HG03039 (cell line): ENCODE results near the gene POLD3.

Experiments used
- ATAC-seq: cut with Tn5 transposase; IDR thresholded peaks from one replicate; pipeline ENCODE4 v1.9.1; 2021; ENCODE audit warnings: mild to moderate bottlenecking, moderate library complexity; ENCODE audit not compliant: unreplicated experiment

POLD3 gene

DNA sequence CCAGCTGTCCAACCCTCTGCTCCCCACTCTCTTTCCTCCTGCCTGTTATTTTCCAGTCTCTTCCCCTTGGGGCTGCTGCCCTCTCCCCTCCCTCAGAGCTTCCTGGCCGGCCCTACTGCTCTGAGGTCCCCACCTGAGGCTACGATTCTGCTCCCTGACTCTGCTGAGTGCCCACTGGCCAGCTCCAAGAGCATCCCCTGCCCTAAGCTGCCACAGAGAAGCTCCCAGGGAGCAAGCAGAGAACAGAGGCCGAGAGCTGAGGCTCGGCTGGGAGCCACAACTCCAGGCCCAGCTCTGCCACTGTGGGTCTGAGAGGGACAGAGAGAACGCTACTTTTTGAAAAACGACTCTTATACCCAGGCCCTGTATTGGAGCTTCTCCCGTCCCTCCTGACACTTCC lies 77.8 kb downstream of the POLD3 start:
- ATAC-seq, result no peak

DNA sequence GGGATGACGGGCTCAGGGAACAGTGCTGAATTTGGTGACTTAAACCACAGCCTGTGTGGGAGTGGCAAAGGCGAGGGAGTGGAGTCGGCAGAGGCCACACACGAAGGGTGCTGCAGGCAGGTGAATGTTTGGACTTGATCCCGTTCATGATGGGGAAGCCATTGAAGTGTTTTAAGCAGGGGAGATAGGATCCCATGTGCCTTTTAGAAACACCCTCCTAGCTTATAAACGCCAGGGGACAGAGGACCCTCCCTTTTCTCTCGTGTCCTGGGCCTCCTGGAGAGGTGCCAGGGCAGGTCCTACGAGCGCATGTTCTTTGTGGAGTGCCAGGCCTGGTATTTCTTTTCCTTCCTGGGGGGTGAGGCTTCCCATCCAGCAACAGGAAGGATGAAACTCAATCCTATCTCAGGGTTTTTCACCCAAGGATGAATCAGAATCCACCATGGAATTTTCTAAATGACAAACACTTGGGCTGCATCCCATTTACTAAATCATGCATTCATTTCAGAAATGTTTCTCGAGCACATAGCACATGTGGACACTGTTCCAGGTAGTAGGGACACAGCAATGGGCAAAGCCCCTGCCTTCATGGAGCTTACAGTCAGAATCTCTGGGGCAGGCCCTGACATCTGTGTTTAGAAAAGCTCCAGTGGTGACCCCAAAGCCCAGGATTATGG lies 79.3 kb downstream of the POLD3 start:
- no peak for ATAC-seq

DNA sequence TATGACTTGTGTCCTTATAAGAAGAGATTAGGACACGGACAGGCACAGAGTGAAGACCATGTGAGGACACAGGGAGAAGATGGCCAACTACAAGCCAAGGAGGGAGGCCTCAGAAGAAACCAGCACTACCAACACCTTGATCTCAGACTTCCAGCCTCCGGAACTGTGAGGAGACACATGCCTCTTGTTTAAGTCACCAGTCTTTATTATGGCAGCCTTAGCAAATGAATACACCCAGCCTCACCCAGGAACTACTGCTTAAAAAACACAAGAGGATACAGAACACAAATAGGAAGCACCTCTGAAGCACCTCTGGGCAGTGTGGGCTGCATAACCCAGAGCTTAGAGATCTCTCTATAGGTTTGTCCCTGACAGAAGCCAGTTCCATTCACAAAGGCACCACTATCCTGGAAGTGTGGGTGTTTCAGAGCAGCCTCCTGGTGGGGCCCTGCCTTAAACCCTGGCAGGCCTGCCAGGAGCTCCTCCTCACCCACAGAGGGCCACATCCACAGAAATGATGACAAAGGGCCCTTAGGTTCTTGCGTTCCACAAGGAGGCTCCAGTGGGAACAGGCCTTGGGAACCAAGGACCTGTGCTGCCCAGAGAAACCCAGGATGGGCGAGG lies 80.1 kb downstream of the POLD3 start:
- no peak for ATAC-seq

DNA sequence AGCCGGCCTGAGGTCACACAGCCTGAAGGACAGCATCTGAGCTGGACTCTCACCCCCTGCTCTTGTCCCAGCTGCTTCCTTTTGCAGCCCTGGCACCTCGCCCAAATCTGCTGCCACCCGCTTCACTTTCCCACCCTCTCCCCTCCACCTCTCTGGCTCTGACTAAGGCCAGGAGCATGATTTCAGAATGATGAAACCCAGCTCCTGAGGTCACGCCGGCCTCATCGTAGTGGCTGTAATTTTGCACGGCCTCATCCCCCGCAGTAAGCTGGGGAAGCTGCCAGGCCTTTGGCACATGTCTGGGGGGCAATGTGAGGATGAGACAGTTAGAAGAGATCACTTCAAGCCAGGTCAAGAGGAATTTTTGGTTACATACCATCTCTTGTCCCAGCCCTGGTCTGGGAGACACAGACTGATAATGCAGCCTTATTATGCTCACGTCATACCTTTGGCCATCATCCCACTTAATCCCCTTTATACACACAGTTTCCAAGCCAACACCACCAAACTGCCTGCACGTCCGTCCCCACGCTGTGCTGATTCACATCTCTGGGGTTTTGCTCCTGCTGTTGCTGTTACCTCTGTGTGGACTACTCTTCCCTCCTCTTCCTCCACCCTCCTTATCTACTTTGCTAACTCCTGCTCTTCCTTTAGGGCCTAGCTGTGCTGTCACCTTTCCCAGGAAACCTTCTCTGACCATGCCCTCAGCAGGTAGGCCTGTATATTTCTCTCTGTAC lies 80.7 kb downstream of the POLD3 start:
- no peak for ATAC-seq

DNA sequence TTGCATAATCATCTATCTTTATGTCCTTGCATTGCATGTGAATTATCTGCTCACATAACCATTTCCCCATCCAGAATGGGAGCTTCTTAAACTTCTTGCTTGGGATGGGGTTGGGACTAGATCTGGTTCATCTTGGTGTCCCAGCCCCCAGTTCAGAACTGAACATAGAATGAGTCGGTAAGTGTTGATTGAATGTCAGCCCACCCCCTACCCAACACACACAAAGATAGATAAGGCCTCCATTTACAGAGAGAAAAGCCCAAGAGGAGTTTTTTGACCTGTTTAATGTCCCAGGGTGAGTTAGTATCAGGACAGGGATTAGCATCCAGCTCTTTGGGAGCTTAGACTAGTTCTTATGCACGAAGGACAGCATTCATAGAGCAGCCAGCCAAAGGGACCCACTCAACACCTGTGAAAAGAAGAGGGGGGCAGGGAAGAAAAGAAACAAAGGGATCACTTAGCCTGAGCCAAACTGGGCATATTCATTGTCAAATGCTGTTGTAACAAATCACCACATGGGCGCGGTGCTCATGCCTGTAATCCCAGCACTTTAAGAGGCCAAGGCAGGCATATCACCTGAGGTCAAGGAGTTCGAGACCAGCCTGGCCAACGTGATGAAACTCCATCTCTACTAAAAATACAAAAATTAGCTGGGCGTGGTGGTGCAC lies 81.4 kb downstream of the POLD3 start:
- no peak for ATAC-seq

GRCh38 chr11:74675761-74676160 lies 83.4 kb downstream of the POLD3 start:
- no peak for ATAC-seq

GRCh38 chr11:74676596-74676995 lies 84.2 kb downstream of the POLD3 start:
- ATAC-seq, result no peak

- no peak for ATAC-seq
These were observed 84.7 kb downstream of the POLD3 start for GRCh38 chr11:74677131-74677530.

GRCh38 chr11:74678041-74678440 lies 85.7 kb downstream of the POLD3 start:
- no peak for ATAC-seq

DNA sequence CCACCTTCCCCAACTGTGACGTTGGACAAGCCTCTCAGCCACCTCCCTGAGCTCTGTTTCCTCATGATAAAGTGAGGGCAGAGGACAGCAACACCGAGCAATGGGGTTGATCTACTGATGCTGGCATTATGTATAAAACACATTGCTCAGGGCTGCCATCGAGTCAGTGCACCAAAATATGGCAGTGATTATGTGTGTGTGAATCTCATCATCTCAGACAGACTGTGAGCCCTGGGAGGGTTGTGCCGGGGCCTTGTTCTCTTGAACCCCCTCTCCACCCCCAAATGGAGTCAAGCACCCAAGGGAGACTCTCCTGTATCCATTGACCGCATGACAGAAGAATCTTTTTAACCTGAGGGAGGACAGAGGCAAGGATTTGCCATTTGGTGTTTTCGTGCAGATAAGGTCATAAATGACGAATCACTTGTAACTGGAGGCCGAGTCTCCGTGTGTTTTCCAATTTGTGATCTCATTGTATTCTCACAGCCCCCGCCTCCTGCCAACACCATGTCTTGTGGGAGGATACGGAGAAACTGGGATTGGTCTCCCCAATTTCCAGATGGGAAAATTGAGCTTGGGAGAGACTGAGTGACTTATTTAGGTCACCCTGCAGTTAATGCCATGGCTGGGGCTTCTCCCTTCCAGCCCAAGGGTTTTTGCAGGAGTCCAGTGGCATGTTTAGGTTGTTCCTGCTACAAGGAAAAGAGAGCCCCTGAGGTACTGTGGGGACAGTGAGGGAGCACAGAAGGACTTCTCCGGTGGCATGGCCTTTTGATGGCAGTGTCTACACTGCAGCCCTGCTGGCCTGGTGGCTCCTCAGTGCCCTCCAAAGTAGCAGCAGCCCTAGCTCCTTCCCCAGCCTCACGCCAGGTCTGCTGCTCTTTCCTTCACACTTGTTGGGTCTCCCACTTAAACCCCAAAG lies 86.5 kb downstream of the POLD3 start:
- no peak for ATAC-seq

- ATAC-seq, result no peak
These were observed 87.1 kb downstream of the POLD3 start for GRCh38 chr11:74679513-74679865.

DNA sequence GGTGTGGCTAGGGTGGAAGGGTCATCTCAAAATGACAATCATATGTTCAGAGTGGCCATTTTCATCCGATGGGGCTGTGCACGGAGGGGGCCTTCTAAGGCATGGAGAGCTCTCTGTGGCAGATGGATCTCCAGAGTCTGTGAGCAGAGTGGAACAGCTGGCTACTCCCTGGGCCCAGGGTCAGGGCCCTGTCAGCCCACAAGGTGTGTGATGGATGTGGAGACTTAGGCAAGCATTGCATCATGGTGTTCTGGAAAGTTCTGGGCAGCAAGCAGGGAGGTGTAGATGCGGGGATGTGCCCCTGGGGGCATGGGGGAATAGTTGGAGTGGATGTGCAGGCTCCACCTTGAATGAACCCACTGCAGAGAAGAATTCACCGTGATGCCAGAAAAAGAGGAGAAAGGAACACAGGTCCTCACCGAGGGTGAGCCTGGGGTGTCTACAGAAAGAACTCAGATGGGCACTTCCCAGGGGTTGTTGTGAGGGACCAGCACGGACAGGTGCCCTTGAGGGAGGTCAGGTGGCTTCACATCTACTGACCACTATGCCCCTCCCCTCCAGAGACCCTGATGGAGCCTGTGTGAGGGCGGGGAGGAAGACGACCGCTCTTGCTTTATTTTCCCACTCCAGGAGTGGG lies 87.8 kb downstream of the POLD3 start:
- no peak for ATAC-seq

DNA sequence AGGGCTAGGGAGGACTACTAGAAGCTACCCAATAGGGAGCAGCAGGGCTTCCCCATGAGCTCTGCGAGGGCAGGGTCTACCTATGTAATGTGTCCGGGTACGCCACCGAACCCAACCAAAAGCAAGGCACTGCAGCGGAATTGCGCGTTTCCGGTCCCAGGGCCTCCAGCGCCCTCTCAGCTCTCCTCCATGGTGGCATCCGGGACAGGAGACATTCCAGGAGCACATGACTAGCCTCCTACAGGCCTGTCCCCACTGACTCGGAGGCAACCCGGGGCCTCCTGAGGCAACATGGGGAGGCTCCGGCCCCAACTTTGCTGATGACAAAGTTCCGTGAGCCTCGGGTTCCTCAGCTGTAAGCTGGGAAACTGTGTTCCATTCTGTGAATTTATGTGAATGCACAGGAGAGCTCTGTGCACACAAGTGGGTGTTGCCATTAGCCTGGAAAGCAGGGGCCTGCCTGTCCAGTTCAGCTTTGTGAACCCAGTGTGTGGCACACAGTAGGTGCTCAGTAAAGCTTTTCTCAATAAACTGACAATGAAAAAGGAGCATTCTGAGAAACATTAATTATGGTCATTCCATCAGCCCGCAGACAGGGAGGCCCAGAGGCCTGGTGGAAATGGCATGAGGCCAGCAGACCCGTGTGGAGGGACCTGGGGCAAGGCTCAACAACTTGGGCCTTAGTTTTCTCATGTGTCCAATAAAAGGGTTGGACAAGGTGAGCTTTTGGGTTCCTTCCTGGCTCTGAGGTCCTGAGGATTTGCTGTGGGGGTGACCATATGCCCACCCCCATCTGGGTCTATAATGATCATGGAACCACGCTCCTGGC lies 88.5 kb downstream of the POLD3 start:
- no peak for ATAC-seq

GRCh38 chr11:74681686-74682651 lies 89.6 kb downstream of the POLD3 start:
- ATAC-seq, result no peak

GRCh38 chr11:74682731-74683278 lies 90.4 kb downstream of the POLD3 start:
- no peak for ATAC-seq

- ATAC-seq, result no peak
These were observed 91.0 kb downstream of the POLD3 start for GRCh38 chr11:74683279-74683871.

- ATAC-seq, result no peak
These were observed 91.6 kb downstream of the POLD3 start for GRCh38 chr11:74683941-74684481.
